HG02571 (cell line): Measurements from ENCODE around the gene ATXN7L1.

Experiments used
- ATAC-seq: cut with Tn5 transposase; IDR thresholded peaks from one replicate; pipeline ENCODE4 v1.9.1; 2021; ENCODE audit warnings: mild to moderate bottlenecking, moderate library complexity; ENCODE audit not compliant: unreplicated experiment

The ATXN7L1 gene, protein sequence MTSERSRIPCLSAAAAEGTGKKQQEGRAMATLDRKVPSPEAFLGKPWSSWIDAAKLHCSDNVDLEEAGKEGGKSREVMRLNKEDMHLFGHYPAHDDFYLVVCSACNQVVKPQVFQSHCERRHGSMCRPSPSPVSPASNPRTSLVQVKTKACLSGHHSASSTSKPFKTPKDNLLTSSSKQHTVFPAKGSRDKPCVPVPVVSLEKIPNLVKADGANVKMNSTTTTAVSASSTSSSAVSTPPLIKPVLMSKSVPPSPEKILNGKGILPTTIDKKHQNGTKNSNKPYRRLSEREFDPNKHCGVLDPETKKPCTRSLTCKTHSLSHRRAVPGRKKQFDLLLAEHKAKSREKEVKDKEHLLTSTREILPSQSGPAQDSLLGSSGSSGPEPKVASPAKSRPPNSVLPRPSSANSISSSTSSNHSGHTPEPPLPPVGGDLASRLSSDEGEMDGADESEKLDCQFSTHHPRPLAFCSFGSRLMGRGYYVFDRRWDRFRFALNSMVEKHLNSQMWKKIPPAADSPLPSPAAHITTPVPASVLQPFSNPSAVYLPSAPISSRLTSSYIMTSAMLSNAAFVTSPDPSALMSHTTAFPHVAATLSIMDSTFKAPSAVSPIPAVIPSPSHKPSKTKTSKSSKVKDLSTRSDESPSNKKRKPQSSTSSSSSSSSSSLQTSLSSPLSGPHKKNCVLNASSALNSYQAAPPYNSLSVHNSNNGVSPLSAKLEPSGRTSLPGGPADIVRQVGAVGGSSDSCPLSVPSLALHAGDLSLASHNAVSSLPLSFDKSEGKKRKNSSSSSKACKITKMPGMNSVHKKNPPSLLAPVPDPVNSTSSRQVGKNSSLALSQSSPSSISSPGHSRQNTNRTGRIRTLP

GRCh38 chr7:105876091-105876963, at the start of gene ATXN7L1:
Gene ATXN7L1, minus strand, starts transcription at chr7:105876599. Its CDS starts 41 bp downstream, at chr7:105876558.
- peak; percentile 92 for ATAC-seq

GRCh38 chr7:105926131-105926530, 49.7 kb upstream of the ATXN7L1 start:
- no peak for ATAC-seq

DNA sequence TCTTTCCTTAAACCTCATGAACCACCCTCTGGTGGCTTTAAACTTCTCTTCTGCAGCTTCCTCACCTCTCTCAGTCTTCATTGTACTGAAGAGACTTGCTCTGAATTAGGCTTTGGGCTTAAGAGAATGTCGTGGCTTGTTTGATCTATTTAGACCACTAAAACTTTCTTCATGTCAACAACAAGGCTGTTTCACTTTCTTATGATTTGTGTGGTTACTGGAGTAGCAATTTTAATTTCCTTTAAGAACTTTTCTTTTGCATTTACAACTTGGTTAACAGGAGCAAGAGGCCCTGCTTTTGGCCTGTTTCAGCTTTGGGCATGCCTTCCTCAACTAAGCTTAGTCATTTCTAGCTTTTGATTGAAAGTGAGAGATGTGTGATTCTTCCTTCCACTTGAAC, 48.5 kb upstream of the ATXN7L1 start:
- ATAC-seq, result no peak

DNA sequence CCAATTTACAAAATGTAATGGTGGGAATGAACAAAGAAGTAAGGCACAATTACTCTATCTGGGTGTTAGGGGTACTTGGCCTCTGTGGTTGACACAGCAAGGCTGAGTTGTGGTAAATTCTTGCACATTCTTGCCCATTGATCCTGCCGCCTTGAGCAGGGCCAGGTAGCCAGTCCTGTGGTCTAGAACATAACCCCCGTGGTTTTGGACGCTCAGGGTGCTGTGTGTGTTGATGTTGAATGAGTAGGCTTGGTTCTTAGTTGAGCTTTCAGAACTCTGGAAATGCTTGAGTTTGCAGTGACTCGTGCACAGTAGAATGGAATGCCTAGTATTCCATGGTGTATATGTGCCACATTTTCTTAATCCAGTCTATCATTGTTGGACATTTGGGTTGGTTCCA, 44.4 kb upstream of the ATXN7L1 start:
- ATAC-seq, result no peak

DNA sequence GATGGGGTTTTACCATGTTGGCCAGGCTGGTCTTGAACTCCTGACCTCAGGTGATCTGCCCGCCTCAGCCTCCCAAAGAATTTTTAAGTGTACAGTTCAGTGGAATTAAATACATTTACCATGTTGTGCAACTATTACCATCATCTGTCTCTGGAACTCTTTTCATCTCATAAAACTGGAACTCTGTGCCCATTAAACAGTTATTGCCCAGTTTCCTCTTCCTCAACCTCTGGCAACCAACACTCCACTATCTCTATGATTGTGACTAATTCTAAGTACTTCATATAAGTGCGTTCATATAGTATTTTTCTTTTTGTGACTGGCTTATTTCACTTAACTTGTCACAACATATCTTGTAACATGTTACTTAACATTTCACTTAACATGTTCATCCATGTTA, 41.3 kb upstream of the ATXN7L1 start:
- no peak for ATAC-seq

DNA sequence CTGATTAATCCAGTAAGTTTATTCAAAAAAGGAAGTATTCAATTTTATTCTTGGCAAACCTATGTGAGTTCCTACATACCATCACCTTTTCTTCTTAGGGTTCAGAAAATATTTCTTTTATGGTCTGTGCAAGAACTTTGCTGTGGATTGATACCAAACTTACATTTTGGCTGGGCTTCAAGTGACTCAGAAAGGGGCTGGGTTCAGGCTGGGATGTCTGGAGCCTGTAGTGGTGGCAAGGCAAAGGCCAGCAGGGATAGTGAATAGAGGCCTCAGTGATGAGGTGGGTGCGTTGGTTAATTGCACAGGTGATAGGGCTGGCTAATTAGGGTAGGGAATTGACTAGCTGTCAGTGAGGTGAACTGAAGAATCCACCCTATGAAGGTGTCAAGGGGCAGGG, 40.2 kb upstream of the ATXN7L1 start:
- no peak for ATAC-seq

DNA sequence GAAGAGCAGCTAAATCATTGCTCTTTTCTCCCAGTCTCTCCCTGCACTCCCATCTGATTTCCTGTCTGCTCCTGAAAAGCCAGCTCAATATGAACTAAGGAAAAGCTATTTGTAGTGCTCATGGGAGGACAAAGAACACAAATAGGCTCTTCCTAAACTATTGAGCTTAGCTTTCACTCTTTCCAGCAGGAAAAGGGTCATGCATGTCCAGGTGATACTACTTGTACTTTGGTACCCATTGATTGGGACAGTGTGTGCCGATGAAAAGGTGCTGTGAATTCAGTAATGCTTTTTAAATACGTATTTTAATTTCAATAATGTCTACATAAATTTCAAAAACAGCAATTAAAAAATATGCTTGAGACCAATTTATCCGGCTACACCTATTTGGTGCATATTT, 37.5 kb upstream of the ATXN7L1 start:
- no peak for ATAC-seq

DNA sequence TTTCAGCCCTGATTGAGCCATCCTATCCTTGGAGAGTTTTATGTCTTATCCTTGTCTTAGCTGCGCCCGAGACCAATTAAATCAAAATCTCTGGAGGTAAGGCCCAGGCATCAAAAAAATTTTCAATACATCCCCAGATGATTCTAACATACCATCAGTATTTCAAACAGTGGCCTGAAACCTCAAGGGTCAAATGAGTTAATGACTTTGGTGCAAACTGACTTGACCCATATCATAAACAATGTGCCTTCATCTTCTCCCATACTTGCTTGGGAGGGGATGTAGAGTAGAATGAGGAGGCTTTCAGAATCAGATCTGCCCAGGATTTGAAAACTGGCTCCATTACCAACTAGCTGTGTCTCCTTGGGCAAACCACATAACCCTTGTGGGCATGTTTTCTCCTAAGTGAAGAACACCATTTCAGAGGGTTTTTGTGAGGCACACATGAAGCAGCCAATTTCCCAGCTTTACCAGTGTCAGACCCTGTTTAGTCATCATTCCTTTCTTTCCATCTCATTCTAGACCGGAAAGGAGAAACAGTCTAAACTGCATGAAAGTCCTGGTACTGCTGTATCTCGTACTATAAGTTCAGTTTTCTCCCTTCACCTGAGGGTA, 35.7 kb upstream of the ATXN7L1 start:
- ATAC-seq, result no peak

GRCh38 chr7:105910172-105910571, 33.8 kb upstream of the ATXN7L1 start:
- no peak for ATAC-seq

DNA sequence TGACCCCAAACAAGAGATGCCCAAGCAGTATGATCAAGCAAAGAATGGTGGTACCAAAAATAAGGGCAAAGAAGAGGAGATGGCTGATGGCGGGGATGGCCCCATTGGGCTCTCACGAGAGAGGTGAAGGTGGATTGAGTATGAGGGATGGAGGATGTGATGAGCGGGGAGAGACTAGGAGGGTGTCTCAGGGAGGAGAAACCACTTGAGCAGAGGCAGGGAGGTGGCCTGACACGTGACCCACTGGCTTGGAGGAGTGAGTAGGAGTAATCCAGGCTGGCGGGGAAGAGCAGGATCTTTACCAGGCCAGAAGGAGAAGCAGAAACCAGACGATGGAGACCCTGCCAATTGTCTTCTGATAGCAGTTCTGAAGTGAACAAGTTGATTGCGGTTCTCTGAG, 33.3 kb upstream of the ATXN7L1 start:
- ATAC-seq, result no peak

- ATAC-seq, result no peak
Measured at GRCh38 chr7:105907129-105907846, 30.9 kb upstream of the ATXN7L1 start.

- ATAC-seq, result no peak
Measured at GRCh38 chr7:105906695-105907094, 30.3 kb upstream of the ATXN7L1 start.

DNA sequence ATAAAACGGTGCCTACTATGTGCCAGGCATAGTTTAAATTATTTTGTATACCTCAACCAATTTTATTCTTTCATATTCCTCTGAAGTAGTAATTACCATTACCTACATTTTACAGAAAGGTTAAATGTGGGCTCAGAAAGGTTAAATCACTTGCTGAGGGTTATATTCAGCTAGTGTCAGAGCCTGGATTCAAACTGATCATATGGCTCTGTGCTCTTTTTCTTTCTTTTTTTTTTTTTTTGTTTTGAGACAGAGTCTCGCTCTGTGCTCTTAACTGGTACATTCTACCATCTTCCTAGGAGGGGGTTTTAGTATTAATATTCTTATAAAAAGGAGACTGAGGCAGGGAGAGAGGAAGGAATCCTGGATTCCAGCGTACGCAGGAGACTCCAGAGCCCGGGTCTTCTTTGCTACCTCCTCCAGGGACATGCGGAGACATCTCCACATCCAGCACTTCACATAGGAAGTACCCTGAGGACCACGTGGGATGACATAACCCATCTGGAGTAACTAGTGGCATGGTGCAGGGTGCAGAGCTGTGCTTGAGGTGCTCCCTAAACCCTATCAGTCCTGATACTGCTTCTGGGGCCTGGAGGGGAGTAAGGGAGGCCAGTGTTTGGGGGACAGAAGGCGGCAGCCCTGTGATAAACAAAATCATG, 29.6 kb upstream of the ATXN7L1 start:
- ATAC-seq, result no peak

DNA sequence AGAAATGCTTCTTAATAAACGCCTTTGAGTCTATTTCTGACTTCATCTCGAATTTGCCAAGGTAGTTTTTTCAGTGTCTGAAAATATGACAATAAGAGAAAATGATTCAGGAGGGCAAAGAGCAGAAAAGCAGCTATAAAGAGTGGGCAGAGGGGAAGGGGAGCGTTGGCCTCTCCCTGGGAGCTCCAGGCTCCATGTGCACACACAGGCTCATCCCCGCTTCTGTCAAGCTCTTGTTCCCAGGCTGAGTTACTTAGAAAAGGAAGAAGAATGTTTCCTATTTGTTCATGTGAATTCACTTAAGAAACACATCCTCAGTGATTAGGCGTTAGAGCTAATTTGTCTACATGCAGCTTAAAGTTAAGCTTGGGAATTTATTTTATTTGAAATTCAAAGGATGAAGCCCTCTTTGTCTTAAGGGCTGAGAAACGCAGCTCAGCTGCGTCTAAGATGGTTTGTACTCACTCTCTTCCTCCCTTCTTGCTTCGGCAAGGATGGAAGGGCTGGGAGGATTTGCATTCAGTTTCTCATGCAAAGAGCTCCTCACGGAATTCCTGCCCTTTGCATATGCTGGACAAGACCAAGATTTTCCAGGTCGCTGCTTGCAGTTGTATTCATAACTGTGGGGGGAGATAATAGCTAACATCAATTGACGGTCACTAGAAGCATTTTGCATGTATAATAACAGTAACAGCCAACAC, 29.0 kb upstream of the ATXN7L1 start:
- ATAC-seq, result no peak

DNA sequence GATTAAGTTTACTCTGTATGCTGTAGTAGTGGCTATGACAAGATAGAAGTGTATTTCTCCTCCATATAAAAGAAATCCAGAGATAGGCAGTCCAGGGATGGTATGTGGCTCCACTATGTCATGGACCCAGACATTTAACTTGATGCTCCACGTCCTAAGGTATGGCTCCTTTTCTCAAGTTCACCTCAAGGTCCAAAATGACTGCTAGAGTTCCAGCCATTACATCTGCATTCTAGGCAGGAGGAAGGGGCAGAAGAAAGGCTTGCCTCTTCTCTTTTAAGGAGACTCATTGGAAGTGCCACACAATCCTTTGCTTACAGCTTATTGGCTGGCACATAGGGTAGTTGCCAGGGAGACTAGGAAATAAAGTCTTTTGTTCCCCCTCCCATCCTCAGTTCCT, 27.7 kb upstream of the ATXN7L1 start:
- ATAC-seq, result no peak

DNA sequence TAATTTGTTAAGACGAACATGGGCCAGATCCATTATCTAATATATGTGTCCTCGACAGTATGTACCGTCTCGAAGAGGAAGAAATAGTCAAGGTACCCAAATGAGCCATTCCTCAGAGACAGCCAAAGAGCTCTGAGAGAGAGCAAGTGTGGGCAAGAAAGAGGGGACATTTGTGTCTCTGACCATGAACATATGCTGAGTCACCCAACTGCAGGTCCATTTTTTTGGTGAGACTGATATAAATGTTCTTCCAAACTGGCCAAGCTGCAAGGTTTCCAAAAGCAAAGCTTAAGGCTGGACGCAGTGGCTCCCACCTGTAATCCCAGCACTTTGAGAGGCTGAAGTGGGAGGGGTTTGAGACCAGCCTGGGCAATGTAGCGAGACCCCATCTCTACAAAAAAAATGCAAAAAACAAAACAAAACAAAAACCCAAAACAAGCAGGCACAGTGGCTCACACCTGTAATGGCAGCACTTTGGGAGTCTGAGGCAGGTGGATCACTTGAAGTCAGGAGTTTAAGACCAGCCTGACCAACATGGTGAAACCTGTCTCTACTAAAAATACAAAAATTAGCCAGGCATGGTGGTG, 26.0 kb upstream of the ATXN7L1 start:
- ATAC-seq, result no peak

- no peak for ATAC-seq
Measured at GRCh38 chr7:105897999-105898398, 21.6 kb upstream of the ATXN7L1 start.

- ATAC-seq, result no peak
Measured at GRCh38 chr7:105896407-105896911, 20.1 kb upstream of the ATXN7L1 start.
